Raji (cell line): ENCODE results near the gene TBC1D1.

ENCODE experiments used
- POLR2A ChIP-seq: IDR thresholded peaks from 2 replicates; pipeline ENCODE4 v1.6.1; 2011; ENCODE audit warnings: low read depth, low read length, control low read depth; ENCODE audit not compliant: insufficient read depth

TBC1D1 gene

GRCh38 chr4:38075370-38076152 is 184.7 kb downstream of the TBC1D1 start:
- TF ChIP-seq POLR2A, result no peak

- TF ChIP-seq POLR2A, result no peak
Measured at GRCh38 chr4:38076153-38076669, 185.3 kb downstream of the TBC1D1 start.

GRCh38 chr4:38077791-38078489 is 187.1 kb downstream of the TBC1D1 start:
- TF ChIP-seq POLR2A, result no peak

- TF ChIP-seq POLR2A, result no peak
Measured at GRCh38 chr4:38078590-38079421, 187.9 kb downstream of the TBC1D1 start.

- no peak for TF ChIP-seq POLR2A
Measured at GRCh38 chr4:38080061-38080974, 189.4 kb downstream of the TBC1D1 start.

GRCh38 chr4:38082021-38082420 is 191.1 kb downstream of the TBC1D1 start:
- no peak for TF ChIP-seq POLR2A

- no peak for TF ChIP-seq POLR2A
Measured at GRCh38 chr4:38082424-38083385, 191.8 kb downstream of the TBC1D1 start.

- TF ChIP-seq POLR2A, result no peak
Measured at GRCh38 chr4:38084877-38085711, 194.2 kb downstream of the TBC1D1 start.

- no peak for TF ChIP-seq POLR2A
Measured at GRCh38 chr4:38085751-38086150, 194.9 kb downstream of the TBC1D1 start.

GRCh38 chr4:38086151-38086848 is 195.4 kb downstream of the TBC1D1 start:
- no peak for TF ChIP-seq POLR2A

- TF ChIP-seq POLR2A, result no peak
Measured at GRCh38 chr4:38086849-38087226, 196.0 kb downstream of the TBC1D1 start.

- no peak for TF ChIP-seq POLR2A
Measured at GRCh38 chr4:38088321-38088720, 197.4 kb downstream of the TBC1D1 start.
